ENCODE results near the gene PAPOLG. TPM values are rescaled to one million over a fixed set of nuclear protein-coding genes. Genes with fewer than 3 reads are reported as not detected.

The PAPOLG gene
- total RNA-seq, 4 donors from 2014 or later = 11.7 to 19.5 (median 15.7) TPM

- TF ChIP-seq CTCF (IDR thresholded peaks at IDR 0.05) = no peak
- TF ChIP-seq POLR2A (IDR thresholded peaks at IDR 0.05) = no peak
- no peak for TF ChIP-seq POLR2AphosphoS5 (IDR thresholded peaks at IDR 0.05)
- TF ChIP-seq EP300 (IDR thresholded peaks at IDR 0.05) = no peak
- no peaks in the 10 kb centered on the region for H3K27me3 ChIP-seq
- no peaks in the 10 kb centered on the region for H3K4me1 ChIP-seq
- no peaks in the 10 kb centered on the region for H3K36me3 ChIP-seq
- 64 to 72% methylated on average over 11 to 12 of the region's 15 CpGs for WGBS, 2 donors (ENCODE audit: low coverage in 1 of 2)
- no peak overlapping the region for H3K27ac ChIP-seq
- no peak for ATAC-seq
- no peak overlapping the region for H3K4me3 ChIP-seq
- H3K9me3 ChIP-seq = no peaks in the 10 kb centered on the region
Observed at GRCh38 chr2:60819155-60819862, 63.2 kb downstream of the PAPOLG start.

GRCh38 chr2:60819936-60820335, 63.9 kb downstream of the PAPOLG start:
- Histone ChIP-seq H3K4me3 (no peak overlapping the region), H3K27me3 (no peaks in the 10 kb centered on the region), H3K9me3 (no peaks in the 10 kb centered on the region), H3K36me3 (no peaks in the 10 kb centered on the region), H3K27ac (no peak overlapping the region), H3K4me1 (no peaks in the 10 kb centered on the region)
- ATAC-seq = no peak
- TF ChIP-seq POLR2A (IDR thresholded peaks at IDR 0.05) = no peak
- 73% methylated on average over 7 of the region's 13 CpGs; no CpG with 5 or more reads in 1 of the 2 donors for WGBS, 2 donors (ENCODE audit: low coverage in 1 of 2)

GRCh38 chr2:60820416-60821132, 64.5 kb downstream of the PAPOLG start:
- H3K4me1 ChIP-seq = no peaks in the 10 kb centered on the region
- TF ChIP-seq CTCF (IDR thresholded peaks at IDR 0.05) (no peak), EP300 (IDR thresholded peaks at IDR 0.05) (no peak), POLR2AphosphoS5 (IDR thresholded peaks at IDR 0.05) (no peak), POLR2A (IDR thresholded peaks at IDR 0.05) (no peak)
- H3K27ac ChIP-seq = no peak overlapping the region
- no peak overlapping the region for H3K4me3 ChIP-seq
- no peaks in the 10 kb centered on the region for H3K36me3 ChIP-seq
- H3K27me3 ChIP-seq = no peaks in the 10 kb centered on the region
- no peaks in the 10 kb centered on the region for H3K9me3 ChIP-seq
- 85 to 96% methylated on average over 5 to 11 of the region's 12 CpGs for WGBS, 2 donors (ENCODE audit: low coverage in 1 of 2)
- ATAC-seq = no peak

- 100% methylated on average over 1 of the region's 3 CpGs; no CpG with 5 or more reads in 1 of the 2 donors for WGBS, 2 donors (ENCODE audit: low coverage in 1 of 2)
- no peaks in the 10 kb centered on the region for H3K4me1 ChIP-seq
- no peak overlapping the region for H3K27ac ChIP-seq
- TF ChIP-seq EP300 (IDR thresholded peaks at IDR 0.05) (no peak), POLR2AphosphoS5 (IDR thresholded peaks at IDR 0.05) (no peak), POLR2A (IDR thresholded peaks at IDR 0.05) (no peak), CTCF (IDR thresholded peaks at IDR 0.05) (no peak)
- ATAC-seq = no peak
- H3K36me3 ChIP-seq = no peaks in the 10 kb centered on the region
- no peak overlapping the region for H3K4me3 ChIP-seq
- H3K27me3 ChIP-seq = no peaks in the 10 kb centered on the region
- H3K9me3 ChIP-seq = no peaks in the 10 kb centered on the region
Observed at GRCh38 chr2:60821133-60821469, 65.0 kb downstream of the PAPOLG start.

GRCh38 chr2:60821587-60822302, 65.7 kb downstream of the PAPOLG start:
- 50 to 87% methylated on average over 1 to 6 of the region's 6 CpGs for WGBS, 2 donors (ENCODE audit: low coverage in 1 of 2)
- H3K9me3 ChIP-seq = no peaks in the 10 kb centered on the region
- H3K4me1 ChIP-seq = no peaks in the 10 kb centered on the region
- no peak overlapping the region for H3K27ac ChIP-seq
- no peaks in the 10 kb centered on the region for H3K36me3 ChIP-seq
- H3K27me3 ChIP-seq = no peaks in the 10 kb centered on the region
- TF ChIP-seq POLR2AphosphoS5 (IDR thresholded peaks at IDR 0.05) = no peak
- H3K4me3 ChIP-seq = no peak overlapping the region
- ATAC-seq = no peak
